Measurements from ENCODE around the gene NRTN.
"Not testable (repeated sequence)": the region's sequence is repeated elsewhere in the genome, so short reads cannot be mapped to it uniquely, and the experiment has no call there.

The NRTN gene

DNA sequence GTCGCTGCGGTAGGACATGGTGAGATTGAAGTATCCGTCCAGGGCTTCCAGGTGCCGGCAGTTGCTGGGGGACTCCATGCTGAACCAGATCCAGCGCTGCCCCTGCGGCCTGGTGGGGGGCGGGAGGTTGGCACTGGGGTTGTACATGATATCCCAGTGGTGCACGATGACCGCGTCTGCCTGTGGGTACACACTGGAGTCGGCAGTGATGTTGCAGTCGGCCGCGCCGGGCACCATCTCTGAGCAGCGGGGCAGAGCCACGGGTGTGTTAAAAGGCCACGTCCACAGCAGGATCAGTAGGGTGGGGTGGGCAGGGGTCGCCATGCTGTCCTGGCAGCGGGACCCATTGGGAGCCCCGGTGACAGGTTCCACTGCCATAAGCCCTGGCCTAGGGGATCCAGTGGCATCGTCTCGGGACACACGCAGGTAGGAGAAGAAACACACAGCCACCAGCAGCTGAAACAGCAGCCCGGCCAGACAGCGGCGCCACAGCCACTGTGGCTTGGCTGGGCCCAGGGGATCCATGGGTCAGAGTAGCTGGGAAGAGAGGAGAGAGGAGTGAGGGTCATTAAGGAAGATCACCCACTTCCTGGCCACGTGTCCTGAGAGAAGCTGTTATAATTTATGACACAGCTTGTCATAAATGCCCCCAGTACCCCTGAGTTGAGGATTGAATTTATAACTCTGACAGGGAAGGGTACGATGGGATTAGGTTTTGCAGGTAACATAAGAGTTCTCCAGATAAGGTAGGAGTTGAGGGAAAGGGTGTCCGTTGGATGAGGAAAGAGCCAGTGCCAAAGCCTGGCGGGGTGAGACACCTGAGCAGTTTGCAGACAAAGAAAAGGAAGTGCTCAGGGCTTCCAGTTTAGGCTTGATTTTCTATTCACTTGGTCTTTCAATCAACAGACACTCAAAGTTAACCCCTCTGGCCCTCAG is 62.6 kb downstream of the NRTN start:
- no peak overlapping the region for H3K9ac ChIP-seq (ENCODE audit: low read depth in 1 of 2, low read length in 2 of 2)
- no peak overlapping the region for H3K27ac ChIP-seq (ENCODE audit: low read depth in 2 of 2, low read length in 2 of 2)
- no peaks in the 10 kb centered on the region for H3K9me3 ChIP-seq (ENCODE audit: control insufficient read depth in 2 of 2, low read length in 2 of 2)
- H3K36me3 ChIP-seq (ENCODE audit: control insufficient read depth in 2 of 2, insufficient read depth in 2 of 2, low read length in 2 of 2) = no peaks in the 10 kb centered on the region
- no peak overlapping the region for H3K4me3 ChIP-seq (ENCODE audit: low read length in 2 of 2)
- no peaks in the 10 kb centered on the region for H3K27me3 ChIP-seq (ENCODE audit: control insufficient read depth in 2 of 2, insufficient read depth in 2 of 2, low read length in 2 of 2)
- H3K4me1 ChIP-seq (ENCODE audit: control insufficient read depth in 2 of 2, insufficient read depth in 2 of 2, low read length in 2 of 2) = no peaks in the 10 kb centered on the region

DNA sequence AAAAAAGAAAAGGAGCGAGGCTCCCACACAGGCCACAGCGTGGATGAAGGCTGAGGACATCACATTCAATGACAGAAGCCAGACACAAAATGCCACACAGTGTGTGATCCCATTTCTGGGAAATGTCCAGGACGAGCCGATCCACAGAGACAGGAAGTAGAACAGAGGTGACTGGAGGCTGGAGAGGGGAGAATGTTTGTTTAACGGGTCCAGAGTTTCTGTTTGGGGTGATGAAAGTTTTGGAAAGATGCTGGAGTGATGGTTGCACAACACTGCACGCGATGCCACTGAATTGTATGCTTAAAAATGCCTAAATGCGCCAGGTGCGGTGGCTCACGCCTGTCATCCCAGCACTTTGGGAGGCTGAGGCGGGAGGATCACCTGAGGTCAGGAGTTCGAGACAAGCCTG is 66.1 kb downstream of the NRTN start:
- no peaks in the 10 kb centered on the region for H3K4me1 ChIP-seq (ENCODE audit: control insufficient read depth in 2 of 2, insufficient read depth in 2 of 2, low read length in 2 of 2)
- H3K27ac ChIP-seq (ENCODE audit: low read depth in 2 of 2, low read length in 2 of 2) = no peak overlapping the region
- H3K36me3 ChIP-seq (ENCODE audit: control insufficient read depth in 2 of 2, insufficient read depth in 2 of 2, low read length in 2 of 2) = no peaks in the 10 kb centered on the region
- no peak overlapping the region for H3K4me3 ChIP-seq (ENCODE audit: low read length in 2 of 2)
- H3K27me3 ChIP-seq (ENCODE audit: control insufficient read depth in 2 of 2, insufficient read depth in 2 of 2, low read length in 2 of 2) = no peaks in the 10 kb centered on the region
- no peak overlapping the region for H3K9ac ChIP-seq (ENCODE audit: low read depth in 1 of 2, low read length in 2 of 2)
- H3K9me3 ChIP-seq (ENCODE audit: control insufficient read depth in 2 of 2, low read length in 2 of 2) = no peaks in the 10 kb centered on the region

DNA sequence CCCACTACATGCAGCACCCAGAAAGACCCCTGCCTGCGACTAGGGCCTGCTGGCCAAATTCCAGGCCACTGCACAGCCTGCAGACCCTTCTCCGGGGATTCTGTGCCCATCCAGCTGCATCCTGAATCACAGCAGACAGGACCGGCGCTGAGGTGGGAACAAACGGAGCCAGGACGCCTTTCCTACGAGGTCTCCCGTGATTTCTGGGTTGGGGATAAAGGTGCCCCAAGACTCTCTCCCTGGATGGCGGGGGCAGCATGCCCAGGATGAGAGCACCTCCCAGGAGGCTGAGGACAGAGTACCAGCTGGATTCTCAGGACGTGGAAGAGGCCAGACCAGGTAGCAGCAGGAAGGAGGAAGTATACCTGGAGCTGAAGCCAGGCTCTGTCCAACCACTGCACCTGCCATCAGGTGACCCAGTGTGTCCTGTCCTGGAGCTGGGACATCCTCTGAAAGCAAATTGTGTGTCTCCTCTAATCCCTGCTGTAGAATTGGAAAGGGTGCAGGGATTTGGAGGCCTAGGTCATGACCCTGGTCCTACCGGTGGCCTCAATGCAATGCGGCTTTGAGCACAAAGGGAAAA is 68.8 kb downstream of the NRTN start:
- Histone ChIP-seq H3K4me1 (ENCODE audit: control insufficient read depth in 2 of 2, insufficient read depth in 2 of 2, low read length in 2 of 2) (no peaks in the 10 kb centered on the region), H3K27me3 (ENCODE audit: control insufficient read depth in 2 of 2, insufficient read depth in 2 of 2, low read length in 2 of 2) (peaks cover under 1 to 2% of the 10 kb centered on the region in 2 donors), H3K9me3 (ENCODE audit: control insufficient read depth in 2 of 2, low read length in 2 of 2) (no peaks in the 10 kb centered on the region), H3K36me3 (ENCODE audit: control insufficient read depth in 2 of 2, insufficient read depth in 2 of 2, low read length in 2 of 2) (no peaks in the 10 kb centered on the region), H3K4me3 (ENCODE audit: low read length in 2 of 2) (no peak overlapping the region), H3K9ac (ENCODE audit: low read depth in 1 of 2, low read length in 2 of 2) (no peak overlapping the region), H3K27ac (ENCODE audit: low read depth in 2 of 2, low read length in 2 of 2) (no peak overlapping the region)

DNA sequence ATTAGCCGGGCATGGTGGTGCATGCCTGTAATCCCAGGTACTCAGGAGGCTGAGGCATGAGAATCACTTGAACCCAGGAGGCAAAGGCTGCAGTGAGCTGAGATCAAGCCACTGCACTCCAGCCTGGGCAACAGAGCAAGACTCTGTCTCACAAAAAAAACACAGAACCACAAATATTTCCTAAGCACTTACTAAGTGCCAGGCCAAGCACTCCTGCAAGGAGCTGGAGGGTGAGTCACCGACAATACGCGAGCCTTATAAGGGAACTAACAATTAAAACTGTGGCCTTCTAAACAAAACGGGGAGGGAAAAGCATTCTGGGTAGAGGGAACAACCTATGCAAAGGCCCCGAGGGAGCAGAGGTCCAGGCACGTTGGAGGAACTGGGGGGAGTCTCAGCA is 69.6 kb downstream of the NRTN start:
- H3K27ac ChIP-seq (ENCODE audit: low read depth in 2 of 2, low read length in 2 of 2); H3K4me1 ChIP-seq (ENCODE audit: control insufficient read depth in 2 of 2, insufficient read depth in 2 of 2, low read length in 2 of 2); H3K9ac ChIP-seq (ENCODE audit: low read depth in 1 of 2, low read length in 2 of 2); H3K27me3 ChIP-seq (ENCODE audit: control insufficient read depth in 2 of 2, insufficient read depth in 2 of 2, low read length in 2 of 2); H3K4me3 ChIP-seq (ENCODE audit: low read length in 2 of 2); H3K36me3 ChIP-seq (ENCODE audit: control insufficient read depth in 2 of 2, insufficient read depth in 2 of 2, low read length in 2 of 2); H3K9me3 ChIP-seq (ENCODE audit: control insufficient read depth in 2 of 2, low read length in 2 of 2): not testable (repeated sequence)

DNA sequence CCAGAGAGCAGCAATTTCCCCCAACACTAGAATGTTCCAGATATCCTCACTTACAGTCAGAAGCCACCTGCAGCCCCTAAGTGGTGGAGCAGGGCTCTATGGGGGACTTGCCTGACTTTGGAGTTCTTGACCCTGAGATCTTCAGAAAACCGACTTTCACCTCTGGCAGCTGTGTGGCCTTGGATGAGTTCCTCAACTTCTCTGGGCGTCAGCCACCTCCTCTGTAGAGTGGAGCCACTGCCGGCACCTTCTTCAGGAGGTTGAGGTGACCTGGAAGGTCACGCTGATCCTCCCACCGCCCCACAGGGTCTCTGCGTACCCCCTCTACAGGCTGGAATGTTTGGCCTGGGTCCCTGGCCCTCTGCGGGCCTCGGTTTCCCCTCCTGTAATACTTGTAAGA is 72.6 kb downstream of the NRTN start:
- Histone ChIP-seq H3K9ac (ENCODE audit: low read depth in 1 of 2, low read length in 2 of 2) (no peak overlapping the region), H3K27ac (ENCODE audit: low read depth in 2 of 2, low read length in 2 of 2) (no peak overlapping the region), H3K4me3 (ENCODE audit: low read length in 2 of 2) (no peak overlapping the region), H3K4me1 (ENCODE audit: control insufficient read depth in 2 of 2, insufficient read depth in 2 of 2, low read length in 2 of 2) (peaks cover 0 to 5% of the 10 kb centered on the region in 2 donors), H3K36me3 (ENCODE audit: control insufficient read depth in 2 of 2, insufficient read depth in 2 of 2, low read length in 2 of 2) (no peaks in the 10 kb centered on the region), H3K27me3 (ENCODE audit: control insufficient read depth in 2 of 2, insufficient read depth in 2 of 2, low read length in 2 of 2) (peaks cover 8 to 10% of the 10 kb centered on the region in 2 donors), H3K9me3 (ENCODE audit: control insufficient read depth in 2 of 2, low read length in 2 of 2) (no peaks in the 10 kb centered on the region)

DNA sequence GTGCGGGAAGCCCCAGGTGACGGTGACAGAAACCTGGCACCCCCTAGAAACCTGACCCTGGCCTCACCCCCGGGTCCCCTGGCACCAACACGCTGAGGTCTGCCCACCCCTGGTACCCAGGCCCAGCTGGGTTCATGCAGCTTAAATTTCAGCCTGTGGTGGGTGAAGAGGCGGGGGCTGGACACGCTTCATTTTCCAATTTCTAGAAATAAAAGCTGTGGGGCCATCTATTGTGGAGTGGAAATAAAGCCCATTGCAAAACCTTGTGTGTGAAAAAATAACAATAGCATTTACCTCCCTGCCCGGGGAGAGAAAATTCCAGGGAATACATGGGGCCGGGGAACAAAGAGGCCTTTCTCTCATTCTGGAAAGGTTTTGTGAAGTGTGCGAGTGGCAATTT is 73.0 kb downstream of the NRTN start:
- Histone ChIP-seq H3K9ac (ENCODE audit: low read depth in 1 of 2, low read length in 2 of 2) (no peak overlapping the region), H3K27ac (ENCODE audit: low read depth in 2 of 2, low read length in 2 of 2) (no peak overlapping the region), H3K9me3 (ENCODE audit: control insufficient read depth in 2 of 2, low read length in 2 of 2) (no peaks in the 10 kb centered on the region), H3K4me1 (ENCODE audit: control insufficient read depth in 2 of 2, insufficient read depth in 2 of 2, low read length in 2 of 2) (peaks cover 0 to 5% of the 10 kb centered on the region in 2 donors), H3K36me3 (ENCODE audit: control insufficient read depth in 2 of 2, insufficient read depth in 2 of 2, low read length in 2 of 2) (no peaks in the 10 kb centered on the region), H3K4me3 (ENCODE audit: low read length in 2 of 2) (no peak overlapping the region), H3K27me3 (ENCODE audit: control insufficient read depth in 2 of 2, insufficient read depth in 2 of 2, low read length in 2 of 2) (peaks cover 9 to 11% of the 10 kb centered on the region in 2 donors)
